A549 (cell line): ENCODE measurements around the gene PTPN4. TPM values are rescaled to one million over a fixed set of nuclear protein-coding genes. Genes with fewer than 3 reads are reported as not detected.

Experiments
- ATAC-seq, 2 experiments: fragments of 200-7000 bp in 1 of 2; fragments of >200 bp in 1 of 2; cut with Nextera tagmentation in 1 of 2; cut with Tn5 transposase in 1 of 2; 3 replicates each; pipeline versions ENCODE4 v1.8.0 to v1.9.1; 2018 to 2020; ENCODE audit warnings: mild to moderate bottlenecking in 1 of 2, moderate library complexity in 1 of 2
- CTCF ChIA-PET: fragments of 300-600 bp; sonication (Branson Sonifier 250); formaldehyde crosslinking; extraction: SDS; loops from one replicate; lab custom pipeline; 2021; ENCODE audit warnings: antibody characterized with exemption, inconsistent platforms; lab: Yijun Ruan, JAX
- POLR2A ChIA-PET: fragments of 350-600 bp; formaldehyde crosslinking; extraction: SDS; loops from one replicate; lab custom pipeline; 2021; ENCODE audit warnings: antibody characterized with exemption, inconsistent platforms; lab: Yijun Ruan, JAX
- DNase-seq, 2 experiments: peaks; one replicate each; pipeline versions ENCODE4 v3.0.0 to v3.0.0-alpha.2; 2011 to 2016; ENCODE audit warnings: low read depth in 1 of 2, low spot score in 1 of 2
- FAIRE-seq: peaks from 2 replicates; lab custom pipeline; 2011; peaks lifted over from hg19 to GRCh38; lab: Jason Lieb, UNC
- H3K27ac ChIP-seq, 2 experiments: fragments of >200 bp; sonication (Bioruptor Twin); formaldehyde crosslinking; 3 replicates each; pipeline ENCODE4 v1.5.1; 2016 to 2017
- H3K4me1 ChIP-seq: fragments of >200 bp; sonication (Bioruptor Twin); formaldehyde crosslinking; 3 replicates; pipeline ENCODE4 v1.6.1; 2016
- H3K4me2 ChIP-seq: fragments of >200 bp; sonication (Bioruptor Twin); formaldehyde crosslinking; 3 replicates; pipeline ENCODE4 v1.6.1; 2016
- H3K4me3 ChIP-seq: fragments of >200 bp; sonication (Bioruptor Twin); formaldehyde crosslinking; 3 replicates; pipeline ENCODE4 v1.5.1; 2016
- H3K9me3 ChIP-seq: fragments of >200 bp; sonication (Bioruptor Twin); formaldehyde crosslinking; 3 replicates; pipeline ENCODE4 v1.6.1; 2016
- ATOH8 ChIP-seq: fragments of 250-450 bp; sonication (Bioruptor Pico); IDR thresholded peaks from 2 replicates; pipeline ENCODE4 v1.5.0; 2020; ENCODE audit warnings: low read depth, mild to moderate bottlenecking, moderate library complexity
- CTCF ChIP-seq: fragments of >200 bp; sonication (Bioruptor Twin); formaldehyde crosslinking; IDR thresholded peaks from 3 replicates; pipeline ENCODE4 v1.5.1; 2016
- EHF ChIP-seq: fragments of 250-450 bp; sonication (Bioruptor Pico); IDR thresholded peaks from 2 replicates; pipeline ENCODE4 v1.5.0; 2020; ENCODE audit warnings: mild to moderate bottlenecking
- EP300 ChIP-seq, 2 experiments: fragments of >200 bp; sonication (Bioruptor Twin); formaldehyde crosslinking; IDR thresholded peaks; 2 replicates in 1 of 2; 3 replicates in 1 of 2; pipeline ENCODE4 v1.6.1; 2016 to 2017
- FOSL2 ChIP-seq, 2 experiments: fragments of 450-650 bp in 1 of 2; fragments of >200 bp in 1 of 2; sonication (Bioruptor Twin) in 1 of 2; formaldehyde crosslinking; IDR thresholded peaks; 2 replicates each; pipeline versions ENCODE4 v1.5.0 to v1.6.1; 2016 to 2020; ENCODE audit warnings: mild to moderate bottlenecking in 1 of 2, moderate library complexity in 1 of 2
- GATA3 ChIP-seq: IDR thresholded peaks from 2 replicates; pipeline ENCODE4 v1.6.1; 2012; ENCODE audit warnings: borderline replicate concordance
- HDAC2 ChIP-seq: fragments of 200-600 bp; sonication (generic); IDR thresholded peaks from 2 replicates; pipeline ENCODE4 v1.6.1; 2016
- KDM1A ChIP-seq: fragments of 200-600 bp; sonication (generic); IDR thresholded peaks from 2 replicates; pipeline ENCODE4 v1.6.1; 2016; ENCODE audit warnings: low read depth, mild to moderate bottlenecking
- KDM5A ChIP-seq: fragments of 200-600 bp; sonication (generic); IDR thresholded peaks from 2 replicates; pipeline ENCODE4 v1.6.1; 2016; ENCODE audit warnings: antibody characterized with exemption, mild to moderate bottlenecking
- MAX ChIP-seq: IDR thresholded peaks from 2 replicates; pipeline ENCODE4 v1.6.1; 2012
- MYC ChIP-seq: IDR thresholded peaks from 2 replicates; pipeline ENCODE4 v1.6.1; 2012; ENCODE audit warnings: mild to moderate bottlenecking, inconsistent platforms, low read length, improper control_type of control experiment, borderline replicate concordance
- NFE2L2 ChIP-seq: fragments of 150-350 bp; conservative IDR thresholded peaks from 2 replicates; pipeline ENCODE4 v1.6.1; 2014; ENCODE audit warnings: low read length
- RAD21 ChIP-seq, 2 experiments: fragments of >200 bp in 1 of 2; sonication (Bioruptor Twin) in 1 of 2; formaldehyde crosslinking in 1 of 2; IDR thresholded peaks in 1 of 2; conservative IDR thresholded peaks in 1 of 2; 2 replicates in 1 of 2; 3 replicates in 1 of 2; pipeline ENCODE4 v1.6.1; 2012 to 2018; ENCODE audit warnings: inconsistent platforms in 1 of 2
- RCOR1 ChIP-seq: fragments of 150-350 bp; IDR thresholded peaks from 2 replicates; pipeline ENCODE4 v1.6.1; 2014; ENCODE audit warnings: antibody characterized with exemption, low read length, low read depth
- REST ChIP-seq: fragments of 200-600 bp; sonication (generic); IDR thresholded peaks from 2 replicates; pipeline ENCODE4 v1.6.1; 2016; ENCODE audit warnings: antibody characterized with exemption, mild to moderate bottlenecking, moderate library complexity
- RNF2 ChIP-seq: fragments of 200-600 bp; sonication (generic); IDR thresholded peaks from 2 replicates; pipeline ENCODE4 v1.6.1; 2016; ENCODE audit warnings: low read depth, mild to moderate bottlenecking, antibody characterized with exemption, moderate library complexity, borderline replicate concordance
- SREBF2 ChIP-seq: fragments of 450-650 bp; IDR thresholded peaks from 2 replicates; pipeline ENCODE4 v1.6.1; 2014; ENCODE audit warnings: mild to moderate bottlenecking, moderate library complexity
- TFCP2L1 ChIP-seq: fragments of 250-450 bp; sonication (Bioruptor Pico); IDR thresholded peaks from 2 replicates; pipeline ENCODE4 v1.5.0; 2021; ENCODE audit warnings: mild to moderate bottlenecking
- TP53 ChIP-seq: fragments of 250-450 bp; sonication (Bioruptor Pico); IDR thresholded peaks from 2 replicates; pipeline ENCODE4 v1.5.0; 2021; ENCODE audit warnings: mild to moderate bottlenecking, moderate library complexity
- ZNF302 ChIP-seq: fragments of 250-450 bp; sonication (Bioruptor Pico); IDR thresholded peaks from 2 replicates; pipeline ENCODE4 v1.9.0; 2021; ENCODE audit warnings: inconsistent platforms, mild to moderate bottlenecking, moderate library complexity
- WGBS: methylation state at CpG from one replicate; pipeline ENCODE4 v1.1.6; 2017; ENCODE audit errors: missing lambda C conversion rate; 5-methylcytosine and 5-hydroxymethylcytosine counted together
- polyA plus RNA-seq, 4 experiments: library from polyadenylated mRNA; depleted of rRNA in 3 of 4; stranded (reverse); fragments of >200 nt; fragmentation: RNase III in 1 of 4; extraction: RNeasy Plus Mini Kit Qiagen cat#74134 plus additional on column Dnase treatment in 1 of 4; gene quantifications; 2 replicates in 3 of 4; 3 replicates in 1 of 4; pipeline ENCODE4 v1.2.3, GENCODE V29; 2011 to 2017

PTPN4 gene
- polyA plus RNA-seq, 2 of the 4 experiments (the other 2 are of a cell fraction): 14.5 to 36.6 TPM

GRCh38 chr2:120017201-120017600 lies 257.5 kb downstream of the PTPN4 start (continued):
- no peak for TF ChIP-seq ATOH8 (CRISPR knock-in tag)

GRCh38 chr2:120018549-120018948 lies 258.8 kb downstream of the PTPN4 start:
- TF ChIP-seq NFE2L2: no peak
- CTCF ChIA-PET: interaction anchor here (1.2 kb wide), 1 partner anchor 319 kb away, joined by 3 read pairs; no protein-coding TSS in a partner anchor
- H3K4me1 ChIP-seq: peaks cover 22% of the 10 kb centered on the region
- no peak overlapping the region for H3K4me2 ChIP-seq
- no peak overlapping the region for H3K27ac ChIP-seq
- FAIRE-seq (no peak), ATAC-seq (no peak), DNase-seq (no peak)
- H3K9me3 ChIP-seq: 0 out of 3 replicates have a peak, but pooled peaks cover 4% of the 10 kb centered on the region
- H3K4me3 ChIP-seq: no peak overlapping the region
- WGBS: 83% methylated on average over 4 of the region's 4 CpGs
- POLR2A ChIA-PET: no interaction called here

- H3K9me3 ChIP-seq: 0 out of 3 replicates have a peak, but pooled peaks cover 4% of the 10 kb centered on the region
- H3K4me2 ChIP-seq: no peak overlapping the region
- H3K4me3 ChIP-seq: no peak overlapping the region
- DNase-seq: no peak
- ChIA-PET CTCF (interaction anchor here (0.6 kb wide), 1 partner anchor 1667 kb away, joined by 3 read pairs; no protein-coding TSS in a partner anchor), POLR2A (no interaction called here)
- no peak overlapping the region for H3K27ac ChIP-seq
- ATAC-seq: no peak
- H3K4me1 ChIP-seq: peaks cover 14% of the 10 kb centered on the region
- no peak for FAIRE-seq
- 72% methylated on average over 1 of the region's 1 CpG for WGBS
- no peak for TF ChIP-seq RCOR1
- TF ChIP-seq SREBF2: no peak
- TF ChIP-seq TFCP2L1 (CRISPR knock-in tag): no peak
- TF ChIP-seq ATOH8 (CRISPR knock-in tag): no peak
- TF ChIP-seq CTCF: no peak
- no peak for TF ChIP-seq MAX
- no peak for TF ChIP-seq KDM5A
- no peak for TF ChIP-seq FOSL2 (IDR thresholded peaks at IDR 0.05)
- TF ChIP-seq FOSL2 (CRISPR knock-in tag; IDR thresholded peaks at IDR 0.05): no peak
- no peak for TF ChIP-seq EHF (CRISPR knock-in tag)
- TF ChIP-seq GATA3: no peak
- no peak for TF ChIP-seq HDAC2
- no peak for TF ChIP-seq RAD21 (conservative IDR thresholded peaks at IDR 0.05 in 1 of 2, IDR thresholded peaks at IDR 0.05 in 1 of 2)
- TF ChIP-seq ZNF302: no peak
- TF ChIP-seq KDM1A: no peak
- no peak for TF ChIP-seq RNF2
- TF ChIP-seq MYC: no peak
- no peak for TF ChIP-seq EP300 (IDR thresholded peaks at IDR 0.05)
- no peak for TF ChIP-seq TP53
- TF ChIP-seq REST: no peak
Measured at GRCh38 chr2:120020554-120020953, 260.8 kb downstream of the PTPN4 start.
